Measurements from ENCODE around the gene AADACL2. TPM values are rescaled to one million over a fixed set of nuclear protein-coding genes. Genes with fewer than 3 reads are reported as not detected.

The AADACL2 gene
- total and polyA plus RNA-seq, 2 experiments from 2014 or later: not detected

GRCh38 chr3:151684094-151684493 is 49.6 kb upstream of the AADACL2 start:
- no peak overlapping the region for H3K27ac ChIP-seq (ENCODE audit: low read depth)
- Mint-ChIP-seq H3K27ac (no peak overlapping the region), H3K36me3 (ENCODE audit: low read depth) (no peaks in the 10 kb centered on the region; the same call in 2 of the 3 replicates), H3K27me3 (ENCODE audit: insufficient read depth, low read depth, poor library complexity) (no peaks in the 10 kb centered on the region), H3K4me3 (no peak overlapping the region), H3K4me1 (peaks cover 7% of the 10 kb centered on the region; the same call in 2 of the 3 replicates), H3K9me3 (no peaks in the 10 kb centered on the region; the same call in 2 of the 3 replicates)
- no peaks in the 10 kb centered on the region for H3F3A ChIP-seq (replicated peaks; ENCODE audit: low read depth)
- H3K27me3 ChIP-seq (ENCODE audit: insufficient read depth): no peaks in the 10 kb centered on the region
- H2AFZ ChIP-seq: no peak overlapping the region
- H3K4me1 ChIP-seq (ENCODE audit: insufficient read depth): no peaks in the 10 kb centered on the region
- no peaks in the 10 kb centered on the region for H3K36me3 ChIP-seq (ENCODE audit: insufficient read depth)
- no peak overlapping the region for H3K4me2 ChIP-seq
- no peak for ATAC-seq
- DNase-seq (ENCODE audit: low spot score): no peak
- H4K20me1 ChIP-seq (replicated peaks; ENCODE audit: insufficient read depth): no peaks in the 10 kb centered on the region
- TF ChIP-seq ZNF331 (CRISPR knock-in tag; IDR thresholded peaks at IDR 0.05; ENCODE audit: low read depth) (no peak), ZNF114 (CRISPR knock-in tag; IDR thresholded peaks at IDR 0.05) (no peak), STAT1 (IDR thresholded peaks at IDR 0.05; ENCODE audit: unreplicated experiment) (no peak), EZH2phosphoT487 (IDR thresholded peaks at IDR 0.05; ENCODE audit: unreplicated experiment) (no peak), ETS1 (IDR thresholded peaks at IDR 0.05) (no peak), EZH2 (IDR thresholded peaks at IDR 0.05; ENCODE audit: low read depth, unreplicated experiment) (no peak), CREB1 (CRISPR knock-in tag; IDR thresholded peaks at IDR 0.05; ENCODE audit: low read depth) (no peak), JUNB (IDR thresholded peaks at IDR 0.05; ENCODE audit: unreplicated experiment) (no peak), POLR2AphosphoS5 (IDR thresholded peaks at IDR 0.05; ENCODE audit: low read depth) (no peak), CTCF (conservative IDR thresholded peaks at IDR 0.05; ENCODE audit: low read depth in 2 of 2) (no peak), NANOG (IDR thresholded peaks at IDR 0.05; ENCODE audit: borderline replicate concordance) (no peak)
- TF ChIP-seq, protein P1, sequence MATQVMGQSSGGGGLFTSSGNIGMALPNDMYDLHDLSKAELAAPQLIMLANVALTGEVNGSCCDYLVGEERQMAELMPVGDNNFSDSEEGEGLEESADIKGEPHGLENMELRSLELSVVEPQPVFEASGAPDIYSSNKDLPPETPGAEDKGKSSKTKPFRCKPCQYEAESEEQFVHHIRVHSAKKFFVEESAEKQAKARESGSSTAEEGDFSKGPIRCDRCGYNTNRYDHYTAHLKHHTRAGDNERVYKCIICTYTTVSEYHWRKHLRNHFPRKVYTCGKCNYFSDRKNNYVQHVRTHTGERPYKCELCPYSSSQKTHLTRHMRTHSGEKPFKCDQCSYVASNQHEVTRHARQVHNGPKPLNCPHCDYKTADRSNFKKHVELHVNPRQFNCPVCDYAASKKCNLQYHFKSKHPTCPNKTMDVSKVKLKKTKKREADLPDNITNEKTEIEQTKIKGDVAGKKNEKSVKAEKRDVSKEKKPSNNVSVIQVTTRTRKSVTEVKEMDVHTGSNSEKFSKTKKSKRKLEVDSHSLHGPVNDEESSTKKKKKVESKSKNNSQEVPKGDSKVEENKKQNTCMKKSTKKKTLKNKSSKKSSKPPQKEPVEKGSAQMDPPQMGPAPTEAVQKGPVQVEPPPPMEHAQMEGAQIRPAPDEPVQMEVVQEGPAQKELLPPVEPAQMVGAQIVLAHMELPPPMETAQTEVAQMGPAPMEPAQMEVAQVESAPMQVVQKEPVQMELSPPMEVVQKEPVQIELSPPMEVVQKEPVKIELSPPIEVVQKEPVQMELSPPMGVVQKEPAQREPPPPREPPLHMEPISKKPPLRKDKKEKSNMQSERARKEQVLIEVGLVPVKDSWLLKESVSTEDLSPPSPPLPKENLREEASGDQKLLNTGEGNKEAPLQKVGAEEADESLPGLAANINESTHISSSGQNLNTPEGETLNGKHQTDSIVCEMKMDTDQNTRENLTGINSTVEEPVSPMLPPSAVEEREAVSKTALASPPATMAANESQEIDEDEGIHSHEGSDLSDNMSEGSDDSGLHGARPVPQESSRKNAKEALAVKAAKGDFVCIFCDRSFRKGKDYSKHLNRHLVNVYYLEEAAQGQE (IDR thresholded peaks at IDR 0.05; ENCODE audit: unreplicated experiment): no peak
- TF ChIP-seq, protein P2, sequence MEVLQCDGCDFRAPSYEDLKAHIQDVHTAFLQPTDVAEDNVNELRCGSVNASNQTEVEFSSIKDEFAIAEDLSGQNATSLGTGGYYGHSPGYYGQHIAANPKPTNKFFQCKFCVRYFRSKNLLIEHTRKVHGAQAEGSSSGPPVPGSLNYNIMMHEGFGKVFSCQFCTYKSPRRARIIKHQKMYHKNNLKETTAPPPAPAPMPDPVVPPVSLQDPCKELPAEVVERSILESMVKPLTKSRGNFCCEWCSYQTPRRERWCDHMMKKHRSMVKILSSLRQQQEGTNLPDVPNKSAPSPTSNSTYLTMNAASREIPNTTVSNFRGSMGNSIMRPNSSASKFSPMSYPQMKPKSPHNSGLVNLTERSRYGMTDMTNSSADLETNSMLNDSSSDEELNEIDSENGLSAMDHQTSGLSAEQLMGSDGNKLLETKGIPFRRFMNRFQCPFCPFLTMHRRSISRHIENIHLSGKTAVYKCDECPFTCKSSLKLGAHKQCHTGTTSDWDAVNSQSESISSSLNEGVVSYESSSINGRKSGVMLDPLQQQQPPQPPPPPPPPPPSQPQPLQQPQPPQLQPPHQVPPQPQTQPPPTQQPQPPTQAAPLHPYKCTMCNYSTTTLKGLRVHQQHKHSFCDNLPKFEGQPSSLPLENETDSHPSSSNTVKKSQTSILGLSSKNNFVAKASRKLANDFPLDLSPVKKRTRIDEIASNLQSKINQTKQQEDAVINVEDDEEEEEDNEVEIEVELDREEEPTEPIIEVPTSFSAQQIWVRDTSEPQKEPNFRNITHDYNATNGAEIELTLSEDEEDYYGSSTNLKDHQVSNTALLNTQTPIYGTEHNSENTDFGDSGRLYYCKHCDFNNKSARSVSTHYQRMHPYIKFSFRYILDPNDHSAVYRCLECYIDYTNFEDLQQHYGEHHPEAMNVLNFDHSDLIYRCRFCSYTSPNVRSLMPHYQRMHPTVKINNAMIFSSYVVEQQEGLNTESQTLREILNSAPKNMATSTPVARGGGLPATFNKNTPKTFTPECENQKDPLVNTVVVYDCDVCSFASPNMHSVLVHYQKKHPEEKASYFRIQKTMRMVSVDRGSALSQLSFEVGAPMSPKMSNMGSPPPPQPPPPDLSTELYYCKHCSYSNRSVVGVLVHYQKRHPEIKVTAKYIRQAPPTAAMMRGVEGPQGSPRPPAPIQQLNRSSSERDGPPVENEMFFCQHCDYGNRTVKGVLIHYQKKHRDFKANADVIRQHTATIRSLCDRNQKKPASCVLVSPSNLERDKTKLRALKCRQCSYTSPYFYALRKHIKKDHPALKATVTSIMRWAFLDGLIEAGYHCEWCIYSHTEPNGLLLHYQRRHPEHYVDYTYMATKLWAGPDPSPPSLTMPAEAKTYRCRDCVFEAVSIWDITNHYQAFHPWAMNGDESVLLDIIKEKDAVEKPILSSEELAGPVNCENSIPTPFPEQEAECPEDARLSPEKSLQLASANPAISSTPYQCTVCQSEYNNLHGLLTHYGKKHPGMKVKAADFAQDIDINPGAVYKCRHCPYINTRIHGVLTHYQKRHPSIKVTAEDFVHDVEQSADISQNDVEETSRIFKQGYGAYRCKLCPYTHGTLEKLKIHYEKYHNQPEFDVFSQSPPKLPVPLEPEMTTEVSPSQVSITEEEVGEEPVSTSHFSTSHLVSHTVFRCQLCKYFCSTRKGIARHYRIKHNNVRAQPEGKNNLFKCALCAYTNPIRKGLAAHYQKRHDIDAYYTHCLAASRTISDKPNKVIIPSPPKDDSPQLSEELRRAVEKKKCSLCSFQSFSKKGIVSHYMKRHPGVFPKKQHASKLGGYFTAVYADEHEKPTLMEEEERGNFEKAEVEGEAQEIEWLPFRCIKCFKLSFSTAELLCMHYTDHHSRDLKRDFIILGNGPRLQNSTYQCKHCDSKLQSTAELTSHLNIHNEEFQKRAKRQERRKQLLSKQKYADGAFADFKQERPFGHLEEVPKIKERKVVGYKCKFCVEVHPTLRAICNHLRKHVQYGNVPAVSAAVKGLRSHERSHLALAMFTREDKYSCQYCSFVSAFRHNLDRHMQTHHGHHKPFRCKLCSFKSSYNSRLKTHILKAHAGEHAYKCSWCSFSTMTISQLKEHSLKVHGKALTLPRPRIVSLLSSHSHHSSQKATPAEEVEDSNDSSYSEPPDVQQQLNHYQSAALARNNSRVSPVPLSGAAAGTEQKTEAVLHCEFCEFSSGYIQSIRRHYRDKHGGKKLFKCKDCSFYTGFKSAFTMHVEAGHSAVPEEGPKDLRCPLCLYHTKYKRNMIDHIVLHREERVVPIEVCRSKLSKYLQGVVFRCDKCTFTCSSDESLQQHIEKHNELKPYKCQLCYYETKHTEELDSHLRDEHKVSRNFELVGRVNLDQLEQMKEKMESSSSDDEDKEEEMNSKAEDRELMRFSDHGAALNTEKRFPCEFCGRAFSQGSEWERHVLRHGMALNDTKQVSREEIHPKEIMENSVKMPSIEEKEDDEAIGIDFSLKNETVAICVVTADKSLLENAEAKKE (CRISPR knock-in tag; IDR thresholded peaks at IDR 0.05): no peak
- 0 out of 2 replicates have a peak, but pooled peaks cover 10% of the 10 kb centered on the region for H3K9me2 ChIP-seq (ENCODE audit: insufficient read depth)
- H3K4me3 ChIP-seq: no peak overlapping the region
- H3K79me2 ChIP-seq (replicated peaks; ENCODE audit: insufficient read depth): no peaks in the 10 kb centered on the region
